OCI-LY1 (cell line): ENCODE data around the gene TNRC6C.

ENCODE experiments used
- EZH2 ChIP-seq: fragments of 200-600 bp; sonication (generic), shearing (Covaris generic); IDR thresholded peaks from 2 replicates; pipeline ENCODE4 v1.8.0; 2017; ENCODE audit warnings: borderline replicate concordance, mixed run types, mild to moderate bottlenecking, antibody characterized with exemption, low read length, moderate library complexity, mixed read lengths
- TF ChIP-seq, protein P1 (sequence below): fragments of 200-600 bp; sonication (generic), shearing (Covaris generic); IDR thresholded peaks from 2 replicates; pipeline ENCODE4 v1.5.1; 2017; ENCODE audit warnings: mild to moderate bottlenecking, antibody characterized with exemption, low read length, moderate library complexity, mixed read lengths

DNA sequence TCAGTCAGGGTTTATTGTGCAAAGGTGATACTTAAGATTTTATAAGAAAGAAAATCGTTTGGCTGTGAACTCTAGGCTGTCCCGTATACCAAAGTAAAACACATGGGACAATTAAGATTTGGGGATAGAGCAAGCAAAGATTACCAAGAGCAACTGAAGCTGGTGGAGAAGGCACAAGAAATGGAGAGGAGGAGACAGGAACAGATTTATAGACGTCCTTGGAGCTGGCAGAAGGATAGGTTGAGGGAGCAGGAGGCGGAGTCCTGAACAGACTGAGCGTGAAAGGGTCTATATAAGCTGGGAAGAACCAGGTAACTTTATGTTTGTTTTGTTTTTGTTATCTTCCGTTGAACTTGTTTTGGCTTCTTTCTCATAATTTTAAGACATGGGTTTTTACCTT is 3.8 kb downstream of the TNRC6C start:
- TF ChIP-seq, protein P1, sequence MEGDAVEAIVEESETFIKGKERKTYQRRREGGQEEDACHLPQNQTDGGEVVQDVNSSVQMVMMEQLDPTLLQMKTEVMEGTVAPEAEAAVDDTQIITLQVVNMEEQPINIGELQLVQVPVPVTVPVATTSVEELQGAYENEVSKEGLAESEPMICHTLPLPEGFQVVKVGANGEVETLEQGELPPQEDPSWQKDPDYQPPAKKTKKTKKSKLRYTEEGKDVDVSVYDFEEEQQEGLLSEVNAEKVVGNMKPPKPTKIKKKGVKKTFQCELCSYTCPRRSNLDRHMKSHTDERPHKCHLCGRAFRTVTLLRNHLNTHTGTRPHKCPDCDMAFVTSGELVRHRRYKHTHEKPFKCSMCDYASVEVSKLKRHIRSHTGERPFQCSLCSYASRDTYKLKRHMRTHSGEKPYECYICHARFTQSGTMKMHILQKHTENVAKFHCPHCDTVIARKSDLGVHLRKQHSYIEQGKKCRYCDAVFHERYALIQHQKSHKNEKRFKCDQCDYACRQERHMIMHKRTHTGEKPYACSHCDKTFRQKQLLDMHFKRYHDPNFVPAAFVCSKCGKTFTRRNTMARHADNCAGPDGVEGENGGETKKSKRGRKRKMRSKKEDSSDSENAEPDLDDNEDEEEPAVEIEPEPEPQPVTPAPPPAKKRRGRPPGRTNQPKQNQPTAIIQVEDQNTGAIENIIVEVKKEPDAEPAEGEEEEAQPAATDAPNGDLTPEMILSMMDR = no peak
- TF ChIP-seq EZH2 = no peak
